Endometrial microvascular endothelial cells (primary cell): ENCODE data around the gene ABCC10. TPM values are rescaled to one million over a fixed set of nuclear protein-coding genes. Genes with fewer than 3 reads are reported as not detected.
"Not testable (repeated sequence)": the region's sequence is repeated elsewhere in the genome, so short reads cannot be mapped to it uniquely, and the experiment has no call there.

Experiments used
- in situ Hi-C: cut with HindIII; loops from 2 replicates; pipeline ENCODE4 v1.10.0; 2017; ENCODE audit warnings: low sequenced_read_pairs, low pct_unique_long_range_greater_than_20kb; ENCODE audit errors: inconsistent ontology term
- total RNA-seq: library from RNA; depleted of rRNA; stranded (reverse); fragments of >200 nt; gene quantifications from one replicate; pipeline ENCODE4 v1.2.3, GENCODE V29; 2015; ENCODE audit errors: inconsistent ontology term

The ABCC10 gene
- total RNA-seq, 1 donor from 2014 or later, result 14.8 TPM

DNA sequence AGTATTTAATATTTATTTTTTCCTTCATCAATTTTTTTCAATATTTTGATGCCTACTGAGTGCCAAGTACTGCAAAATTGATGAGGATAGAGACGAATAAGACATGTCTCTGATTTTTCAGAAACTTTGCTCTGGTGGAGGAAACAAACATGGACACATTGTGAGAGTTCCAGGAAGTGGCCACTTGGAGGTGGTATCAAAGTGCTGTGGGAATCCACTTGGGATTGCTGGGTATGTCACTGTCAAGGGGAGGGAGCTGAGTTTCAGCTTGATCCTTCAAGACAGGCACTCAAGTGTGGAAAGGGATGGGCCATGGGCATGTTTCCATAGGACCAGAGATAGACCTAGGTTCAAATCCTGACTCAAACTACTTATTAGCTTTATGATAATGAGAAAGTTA, 24.5 kb upstream of the ABCC10 start:
- in situ Hi-C loops, result no loop called here

DNA sequence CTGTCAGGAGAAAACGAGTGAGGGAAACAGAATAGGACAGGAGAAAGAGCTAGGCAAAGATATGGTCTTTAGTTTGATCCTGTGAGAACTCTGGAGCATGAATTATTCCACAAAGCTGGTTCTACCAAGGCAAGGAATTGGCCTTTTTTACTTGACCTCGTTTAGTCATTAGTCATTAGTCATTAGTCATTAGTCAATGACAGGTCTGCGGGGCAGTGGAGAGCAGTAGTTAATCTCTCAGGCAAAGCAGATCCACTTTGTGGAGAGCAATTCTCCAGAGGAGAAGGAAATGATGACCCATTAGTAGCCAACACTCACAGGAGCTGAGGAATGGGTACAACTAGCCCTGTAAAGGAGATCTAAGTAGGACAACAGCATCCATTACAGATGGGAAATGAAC, 22.0 kb upstream of the ABCC10 start:
- in situ Hi-C loops, result no loop called here

GRCh38 chr6:43407296-43407695, 20.0 kb upstream of the ABCC10 start:
- in situ Hi-C loops, result no loop called here

DNA sequence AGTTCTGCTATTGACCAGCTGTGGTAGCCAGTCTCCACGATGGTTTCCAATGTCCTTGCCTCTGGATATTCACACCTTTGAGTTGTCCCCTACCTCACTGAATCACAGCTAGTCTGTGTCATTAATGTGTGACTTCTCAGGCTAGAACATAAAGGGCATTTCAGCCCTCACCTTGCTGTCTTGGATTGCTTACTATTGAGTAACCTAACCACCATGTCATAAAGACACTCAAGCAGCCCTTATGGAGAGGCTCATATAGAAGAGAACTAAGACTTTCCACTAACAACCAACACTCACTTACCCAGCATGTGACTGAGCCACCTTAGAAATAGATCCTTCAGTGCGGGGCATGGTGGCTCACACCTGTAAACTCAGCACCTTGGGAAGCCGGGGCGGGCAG, 19.1 kb upstream of the ABCC10 start:
- in situ Hi-C loops, result no loop called here

GRCh38 chr6:43410776-43411175, 16.6 kb upstream of the ABCC10 start:
- in situ Hi-C loops, result not testable (repeated sequence)

DNA sequence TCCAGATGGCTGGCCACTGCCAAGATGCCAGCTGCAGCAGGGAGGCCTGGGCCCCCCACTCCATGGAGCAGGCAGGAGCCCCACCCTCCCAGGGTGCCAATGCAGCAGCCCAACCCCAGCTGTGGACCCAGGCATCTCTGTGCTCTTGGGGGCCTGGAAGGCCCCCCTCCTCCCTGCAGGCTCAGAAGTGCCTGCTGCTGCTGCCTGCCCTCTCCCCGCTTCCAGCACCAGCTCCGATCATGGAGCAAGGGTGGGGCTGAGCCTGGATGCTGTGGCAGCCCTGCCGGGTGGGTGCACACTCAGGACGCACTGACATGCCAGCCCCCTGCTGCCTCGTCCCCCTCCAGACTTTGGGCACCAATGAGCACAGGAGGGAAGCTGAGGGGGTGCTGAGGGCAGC, 14.8 kb upstream of the ABCC10 start:
- in situ Hi-C loops, result no loop called here

DNA sequence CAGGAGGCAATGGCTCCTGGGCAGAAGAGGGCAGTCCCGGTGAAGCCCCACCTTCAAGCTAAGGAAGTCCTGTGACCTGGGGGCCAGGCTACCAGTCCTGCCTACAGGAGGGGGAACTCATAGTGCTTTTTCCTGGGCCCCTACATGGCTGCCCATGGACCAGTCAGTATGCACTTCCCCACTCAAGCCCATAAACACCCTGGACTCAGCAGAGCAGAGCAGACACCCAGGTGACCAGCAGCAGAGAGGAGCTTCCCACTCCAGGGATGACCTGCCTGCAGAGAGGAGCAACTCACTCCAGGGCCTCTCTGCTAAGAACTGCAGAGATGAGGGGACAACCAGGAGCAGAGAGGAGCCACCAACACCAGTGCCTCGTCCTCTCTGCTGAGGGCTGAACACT, 14.3 kb upstream of the ABCC10 start:
- in situ Hi-C loops, result no loop called here

DNA sequence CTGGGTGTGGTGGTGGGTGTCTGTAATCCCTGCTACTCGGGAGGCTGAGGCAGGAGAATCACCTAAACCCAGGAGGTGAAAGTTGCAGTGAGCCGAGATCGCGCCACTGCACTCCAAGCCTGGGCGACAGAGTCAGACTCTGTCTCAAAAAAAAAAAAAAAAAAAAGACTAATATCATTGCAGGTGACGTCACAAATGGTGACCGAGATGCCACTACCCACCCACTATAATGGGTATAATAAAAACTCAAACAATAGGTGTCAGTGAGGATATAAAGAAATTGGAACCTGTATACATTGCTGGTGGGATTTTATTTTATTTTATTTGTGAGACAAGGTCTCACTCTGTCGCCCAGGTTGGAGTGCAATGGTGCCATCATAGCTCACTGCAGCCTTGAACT, 12.1 kb upstream of the ABCC10 start:
- in situ Hi-C loops, result not testable (repeated sequence)

- in situ Hi-C loops, result no loop called here
These were observed 10.4 kb upstream of the ABCC10 start for GRCh38 chr6:43416935-43417334.

DNA sequence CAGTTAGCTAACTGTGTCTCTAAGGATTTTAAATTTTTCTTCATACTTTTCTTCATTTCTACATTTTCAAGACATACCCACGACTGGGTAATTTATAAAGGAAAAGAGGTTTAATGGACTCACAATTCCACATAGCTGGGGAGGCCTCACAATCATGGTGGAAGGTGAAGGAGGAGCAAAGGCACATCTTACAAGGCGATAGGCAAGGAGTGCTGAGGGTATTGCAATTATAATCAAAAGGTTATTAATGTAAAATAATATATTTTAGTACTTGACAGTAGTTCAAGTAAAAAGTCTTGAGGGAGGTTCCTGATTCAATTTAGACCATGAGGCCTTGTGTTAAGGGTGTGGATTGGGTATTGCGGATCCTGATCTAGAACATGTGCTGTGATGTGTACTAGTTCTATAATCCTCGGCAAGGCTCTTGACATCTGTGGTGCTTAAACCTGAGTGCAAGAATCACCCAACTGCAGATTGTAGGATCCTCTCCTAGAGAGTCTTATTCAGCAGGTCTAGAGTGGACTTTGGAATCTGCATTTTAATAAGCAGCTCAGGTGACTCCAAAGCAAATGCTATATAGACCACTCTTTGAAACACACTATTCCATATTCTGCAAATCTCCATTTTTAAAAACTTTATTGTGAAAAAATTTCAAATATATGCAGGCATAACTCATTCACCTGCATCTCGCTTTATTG, 7.2 kb upstream of the ABCC10 start:
- in situ Hi-C loops, result no loop called here

DNA sequence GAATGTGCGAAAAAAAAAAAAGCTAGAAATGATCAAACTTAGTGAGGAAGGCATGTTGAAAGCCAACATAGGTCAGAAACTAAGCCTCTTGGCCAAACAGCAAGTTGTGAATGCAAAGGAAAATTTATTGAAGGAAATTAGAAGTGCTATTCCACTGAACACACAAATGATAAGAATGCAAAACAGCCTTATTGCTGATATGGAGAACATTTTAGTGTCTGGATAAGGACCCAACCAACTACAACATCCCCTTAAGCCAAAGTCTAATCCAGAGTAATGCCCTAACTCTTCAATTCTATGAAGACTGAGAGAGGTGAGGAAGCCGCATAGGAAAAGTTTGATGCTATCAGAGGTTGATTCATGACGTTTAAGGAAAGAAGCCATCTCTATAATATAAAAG, 5.5 kb upstream of the ABCC10 start:
- in situ Hi-C loops, result no loop called here

GRCh38 chr6:43425083-43425482, 2.3 kb upstream of the ABCC10 start:
- in situ Hi-C loops, result not testable (repeated sequence)

DNA sequence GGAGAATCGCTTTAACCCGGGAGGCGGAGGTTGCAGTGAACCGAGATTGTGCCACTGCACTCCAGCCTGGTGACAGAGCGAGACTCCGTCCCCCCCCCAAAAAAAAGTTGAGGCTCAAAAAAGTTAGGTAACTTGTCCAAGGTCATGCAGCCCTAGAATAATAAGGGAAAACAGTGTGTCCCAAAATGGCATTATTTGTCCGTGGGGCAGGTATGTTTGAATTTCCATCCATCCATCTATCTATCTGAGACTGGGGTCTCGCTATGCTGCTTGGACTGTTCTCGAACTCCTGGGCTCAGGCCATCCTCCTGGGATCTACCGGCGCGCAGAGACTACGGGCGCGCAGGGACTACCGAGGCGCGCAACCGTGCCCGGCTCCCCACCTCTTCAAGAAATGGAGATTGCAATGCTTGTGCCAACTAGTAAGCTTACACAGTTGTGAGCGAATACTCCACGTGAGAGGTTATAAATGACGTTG, 374 bp upstream of the ABCC10 start:
- in situ Hi-C loops, result no loop called here

GRCh38 chr6:43428112-43428570, 800 bp downstream of the ABCC10 start:
- in situ Hi-C loops, result no loop called here

DNA sequence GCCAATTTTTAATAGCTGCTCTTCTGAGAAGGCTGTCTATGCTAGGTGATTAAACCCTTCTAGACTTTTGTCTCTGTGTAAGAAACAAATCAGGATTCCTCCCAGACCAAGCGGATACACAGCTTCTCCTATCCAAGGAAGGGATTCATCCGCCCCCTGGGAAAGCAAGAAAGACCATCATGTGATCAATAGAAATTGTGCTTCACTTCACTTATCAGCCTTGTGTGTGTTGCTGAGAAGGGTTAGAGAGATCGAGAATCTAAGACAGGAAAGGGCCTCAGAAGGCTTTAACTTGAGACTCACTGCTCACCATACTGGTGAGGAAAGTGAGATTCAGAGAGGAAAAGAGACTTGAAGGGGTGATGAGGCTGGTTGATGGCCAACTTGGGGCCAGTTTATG, 1.5 kb downstream of the ABCC10 start:
- in situ Hi-C loops, result no loop called here

- in situ Hi-C loops, result no loop called here
These were observed 4.9 kb downstream of the ABCC10 start for GRCh38 chr6:43432009-43432945.

DNA sequence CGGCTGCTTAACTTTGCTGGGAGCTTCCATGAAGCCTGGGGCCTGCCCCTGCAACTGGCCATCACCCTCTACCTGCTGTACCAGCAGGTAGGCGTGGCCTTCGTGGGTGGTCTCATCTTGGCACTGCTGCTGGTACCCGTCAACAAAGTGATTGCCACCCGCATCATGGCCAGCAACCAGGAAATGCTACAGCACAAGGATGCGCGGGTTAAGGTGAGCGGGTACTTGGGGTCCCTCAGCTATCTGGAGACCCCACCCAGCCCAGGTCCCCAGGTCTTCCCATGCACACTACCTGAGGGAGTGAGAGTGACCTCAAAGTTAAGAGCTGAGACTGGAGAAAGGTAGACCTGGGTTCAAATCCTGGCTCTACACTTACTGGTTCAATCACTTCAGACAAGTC, 5.8 kb downstream of the ABCC10 start:
- in situ Hi-C loops, result no loop called here

DNA sequence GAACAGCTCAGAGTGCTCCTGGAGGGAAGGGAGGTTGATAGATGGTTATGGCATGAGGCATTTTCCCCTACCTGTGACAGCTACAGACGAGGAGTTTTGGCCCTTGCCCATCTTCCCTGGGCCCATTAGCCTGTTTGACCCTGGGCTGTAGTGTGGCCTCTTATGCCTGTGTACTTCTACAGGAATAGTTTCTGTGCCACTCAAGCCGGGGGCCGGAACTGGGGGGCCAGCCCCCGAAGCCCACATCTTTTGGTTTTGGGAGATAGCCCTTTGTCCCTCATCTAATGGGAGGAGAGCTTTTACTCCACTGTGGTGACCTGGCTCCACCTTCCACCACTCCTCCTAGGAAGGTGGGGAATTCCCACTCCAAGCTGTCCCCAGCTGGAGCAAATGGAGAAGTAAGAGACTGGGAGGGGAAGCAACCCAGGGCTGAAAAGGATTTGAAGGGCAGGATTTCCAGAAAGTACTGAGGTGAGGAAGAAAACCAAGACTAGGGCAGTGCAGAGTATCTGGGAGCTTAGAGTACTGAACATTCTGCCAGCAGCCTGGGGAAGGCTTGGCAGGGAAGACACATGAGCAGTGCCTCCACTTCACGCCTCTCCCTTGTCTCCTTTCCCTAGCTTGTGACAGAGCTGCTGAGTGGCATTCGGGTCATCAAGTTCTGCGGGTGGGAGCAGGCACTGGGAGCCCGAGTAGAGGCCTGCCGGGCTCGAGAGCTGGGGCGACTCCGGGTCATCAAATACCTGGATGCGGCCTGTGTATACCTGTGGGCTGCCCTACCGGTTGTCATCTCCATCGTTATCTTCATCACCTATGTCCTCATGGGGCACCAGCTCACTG, 6.9 kb downstream of the ABCC10 start:
- in situ Hi-C loops, result no loop called here

DNA sequence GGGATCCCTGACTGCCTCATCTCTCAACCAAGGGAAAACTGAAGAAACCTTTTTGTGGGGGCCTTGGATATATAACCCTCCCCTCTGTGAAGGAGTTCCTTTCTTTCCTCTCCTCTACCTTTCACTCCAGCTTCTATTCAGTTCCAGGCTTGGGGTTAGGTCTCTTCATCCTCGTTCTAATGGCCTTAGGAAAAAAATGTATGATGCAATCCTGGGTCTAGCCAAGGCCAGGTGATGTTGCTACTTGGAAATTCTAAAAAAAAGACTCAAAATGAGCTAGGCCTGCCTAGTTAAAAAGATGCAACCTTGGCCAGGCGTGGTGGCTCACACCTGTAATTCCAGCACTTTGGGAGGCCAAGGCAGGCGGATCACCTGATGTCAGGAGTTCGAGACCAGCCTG, 7.6 kb downstream of the ABCC10 start:
- in situ Hi-C loops, result no loop called here
